Esophagus squamous epithelium (tissue), 4 donors: ENCODE results near the gene ARHGEF40.

Source experiments
- CTCF ChIP-seq, 6 experiments: fragments of 450-650 bp in 4 of 6; fragments of 200-600 bp in 2 of 6; sonication (generic) in 2 of 6; IDR thresholded peaks; one replicate each; pipeline ENCODE4 v1.5.1; 2016 to 2019; ENCODE audit warnings: antibody characterized with exemption in 6 of 6, mild to moderate bottlenecking in 4 of 6, moderate library complexity in 4 of 6
- POLR2A ChIP-seq, 4 donors: fragments of 450-650 bp; IDR thresholded peaks; one replicate each; pipeline ENCODE4 v1.6.1; 2017; ENCODE audit warnings: antibody characterized with exemption in 4 of 4, mild to moderate bottlenecking in 4 of 4, moderate library complexity in 3 of 4

GRCh38 chr14:21089877-21090193, 19.7 kb downstream of the ARHGEF40 start:
- TF ChIP-seq CTCF (IDR thresholded peaks at IDR 0.05), result no peak
- TF ChIP-seq POLR2A (IDR thresholded peaks at IDR 0.05), result no peak
